Caco-2 (cell line): ENCODE data around the gene FBXW2. TPM values are rescaled to one million over a fixed set of nuclear protein-coding genes. Genes with fewer than 3 reads are reported as not detected.

Experiments
- Bru-seq: library from RNA; stranded (reverse); fragments of 400-500 nt; gene quantifications from one replicate; lab custom pipeline; 2021; lab: Mats Ljungman, UMichigan
- BruChase-seq, 2 experiments: library from RNA; stranded (reverse); fragments of 400-500 nt; gene quantifications; one replicate each; lab custom pipeline; 2021; lab: Mats Ljungman, UMichigan
- BruUV-seq: library from RNA; stranded (reverse); fragments of 400-500 nt; replicated peaks from 2 replicates; lab custom pipeline; 2021; lab: Mats Ljungman, UMichigan
- CTCF ChIA-PET: fragments of 300-600 bp; sonication (Branson Sonifier 250); formaldehyde crosslinking; loops from one replicate; lab custom pipeline; 2022; ENCODE audit warnings: antibody characterized with exemption; lab: Charles Lee
- POLR2A ChIA-PET: fragments of 300-600 bp; sonication (Branson Sonifier 250); formaldehyde crosslinking; loops from one replicate; lab custom pipeline; 2022; ENCODE audit warnings: antibody characterized with exemption; lab: Charles Lee
- DNase-seq, 2 experiments: peaks; one replicate each; pipeline versions ENCODE4 v3.0.0 to v3.0.0-alpha.2; 2020 to 2022
- H3K27me3 ChIP-seq: replicated peaks from 2 replicates; pipeline ENCODE4 v1.6.0; 2011; ENCODE audit warnings: low read length; ENCODE audit not compliant: control insufficient read depth, insufficient read depth
- H3K36me3 ChIP-seq: 2 replicates; pipeline ENCODE4 v1.5.1; 2011; ENCODE audit warnings: low read length; ENCODE audit not compliant: control insufficient read depth, insufficient read depth
- H3K4me1 ChIP-seq: fragments of 250-450 bp; sonication (Bioruptor Pico); 2 replicates; pipeline ENCODE4 v1.5.1; 2020; ENCODE audit warnings: mild to moderate bottlenecking
- H3K4me3 ChIP-seq: 2 replicates; pipeline ENCODE4 v1.5.1; 2011; ENCODE audit warnings: low read depth, mild to moderate bottlenecking, control low read depth, low read length
- H3K9me3 ChIP-seq: fragments of 250-450 bp; sonication (Bioruptor Pico); 2 replicates; pipeline ENCODE4 v1.5.1; 2020; ENCODE audit warnings: mild to moderate bottlenecking, moderate library complexity
- H3K27ac Mint-ChIP-seq: one replicate; pipeline ENCODE4 v1.8.0; 2022; ENCODE audit warnings: mixed read lengths; ENCODE audit not compliant: unreplicated experiment
- H3K27me3 Mint-ChIP-seq: one replicate; pipeline ENCODE4 v1.8.0; 2022; ENCODE audit warnings: mixed read lengths; ENCODE audit not compliant: insufficient read depth, unreplicated experiment
- H3K36me3 Mint-ChIP-seq: one replicate; pipeline ENCODE4 v1.8.0; 2022; ENCODE audit warnings: mild to moderate bottlenecking, mixed read lengths; ENCODE audit not compliant: insufficient read depth, unreplicated experiment
- H3K4me1 Mint-ChIP-seq: one replicate; pipeline ENCODE4 v1.8.0; 2022; ENCODE audit warnings: low read depth, mixed read lengths; ENCODE audit not compliant: unreplicated experiment
- H3K4me3 Mint-ChIP-seq: one replicate; pipeline ENCODE4 v1.8.0; 2022; ENCODE audit warnings: mild to moderate bottlenecking, moderate library complexity, mixed read lengths; ENCODE audit not compliant: unreplicated experiment
- H3K9me3 Mint-ChIP-seq: one replicate; pipeline ENCODE4 v1.8.0; 2022; ENCODE audit warnings: mixed read lengths; ENCODE audit not compliant: unreplicated experiment
- CTCF ChIP-seq, 2 experiments: fragments of 200-600 bp in 1 of 2; IDR thresholded peaks; 1 replicate in 1 of 2; 2 replicates in 1 of 2; pipeline versions ENCODE4 v1.5.1 to v1.8.0; 2011 to 2022; ENCODE audit warnings: antibody characterized with exemption in 1 of 2, control low read depth in 1 of 2, inconsistent platforms in 1 of 2, low read depth in 1 of 2, low read length in 1 of 2, mild to moderate bottlenecking in 1 of 2, moderate library complexity in 1 of 2; ENCODE audit not compliant: insufficient read depth in 1 of 2, severe bottlenecking in 1 of 2, unreplicated experiment in 1 of 2
- intact Hi-C: fragments of 100-400 bp; cut with micrococcal nuclease; formaldehyde crosslinking; loops from one replicate; pipeline ENCODE4 v1.10.0; 2022; ENCODE audit not compliant: unreplicated experiment
- long read RNA-seq: library from polyadenylated mRNA; stranded (forward); transcript quantifications from one replicate; pipeline ENCODE4 v2.0.0, GENCODE V29; 2022
- total RNA-seq: library from RNA; stranded (reverse); gene quantifications from 2 replicates; pipeline ENCODE4 v1.2.3, GENCODE V29; 2022

FBXW2 gene
- total RNA-seq, result 72.7 and 74.3 TPM in 2 replicates
- Bru-seq, nascent RNA, result percentile 93 among the genes with signal in this experiment
- BruChase-seq, experiment 1, labeled RNA remaining after a 2-hour chase, result percentile 97 among the genes with signal in this experiment
- BruChase-seq, experiment 2, labeled RNA remaining after a 6-hour chase, result percentile 96 among the genes with signal in this experiment
- long read RNA-seq, full-length matches to known transcripts, result 1 of 34 reads
- long read RNA-seq, partial matches to known transcripts, result 1 of 34 reads
- long read RNA-seq, other reads (novel, unspliced or antisense), result 32 of 34 reads

- Mint-ChIP-seq H3K27ac (peak within 1 kb of the TSS; percentile 90), H3K9me3 (no peaks in the 10 kb centered on the region), H3K36me3 (peaks cover 37% of the 10 kb centered on the region), H3K27me3 (no peaks in the 10 kb centered on the region), H3K4me1 (peaks cover 9% of the 10 kb centered on the region), H3K4me3 (peak within 1 kb of the TSS; percentile 86)
- no peaks in the 10 kb centered on the region for H3K9me3 ChIP-seq
- TF ChIP-seq CTCF (IDR thresholded peaks at IDR 0.05; ENCODE audit: insufficient read depth in 1 of 2, low read depth in 1 of 2, low read length in 1 of 2, severe bottlenecking in 1 of 2, unreplicated experiment in 1 of 2), result no peak
- no TSS peak for BruUV-seq
- H3K27me3 ChIP-seq, result no peaks in the 10 kb centered on the region
- DNase-seq, result peak; percentile 94
- POLR2A ChIA-PET, result interaction anchor here (0.6 to 1.7 kb wide), 8 partner anchors 8 to 80 kb away, joined by 3 to 11 read pairs (median 4); partner anchors contain the start of gene PSMD5
- CTCF ChIA-PET, result interaction anchor here (1.0 kb wide), 1 partner anchor 192 kb away, joined by 3 read pairs; no protein-coding TSS in a partner anchor
- H3K4me1 ChIP-seq, result peaks cover 10% of the 10 kb centered on the region
- H3K4me3 ChIP-seq, result peak within 1 kb of the TSS; percentile 58
- H3K36me3 ChIP-seq, result no peaks in the 10 kb centered on the region
- intact Hi-C loops, result loop anchor here (1.0 to 5.0 kb wide), 3 partner anchors 24 to 50 kb away; no protein-coding TSS in a partner anchor
These were observed at the start of gene FBXW2 for GRCh38 chr9:120792898-120793765. Gene FBXW2 (minus strand): TSS chr9:120793416. CDS start chr9:120788258, 5,158 bp downstream.

GRCh38 chr9:120841930-120842684 is 48.9 kb upstream of the FBXW2 start:
- H3K27me3 Mint-ChIP-seq, result no peaks in the 10 kb centered on the region
- ChIA-PET POLR2A (interaction anchor here (1.0 kb wide), 1 partner anchor 49 kb away, joined by 4 read pairs; the partner anchor contains the start of gene FBXW2), CTCF (no interaction called here)
- H3K36me3 Mint-ChIP-seq, result peaks cover 31% of the 10 kb centered on the region
- H3K4me3 Mint-ChIP-seq, result peak overlapping the region; percentile 100
- H3K9me3 Mint-ChIP-seq, result no peaks in the 10 kb centered on the region
- DNase-seq, result no peak
- H3K27me3 ChIP-seq, result no peaks in the 10 kb centered on the region
- TSS peak; percentile 58 for BruUV-seq
- TF ChIP-seq CTCF (IDR thresholded peaks at IDR 0.05; ENCODE audit: insufficient read depth in 1 of 2, low read depth in 1 of 2, low read length in 1 of 2, severe bottlenecking in 1 of 2, unreplicated experiment in 1 of 2), result no peak
- no peaks in the 10 kb centered on the region for H3K9me3 ChIP-seq
- H3K4me1 Mint-ChIP-seq, result peaks cover 24% of the 10 kb centered on the region
- peaks cover 20% of the 10 kb centered on the region for H3K4me1 ChIP-seq
- H3K4me3 ChIP-seq, result peak overlapping the region; percentile 89
- H3K27ac Mint-ChIP-seq, result peak overlapping the region; percentile 100
- H3K36me3 ChIP-seq, result no peaks in the 10 kb centered on the region
- intact Hi-C loops, result loop anchor here (2.0 kb wide), 3 partner anchors 41 to 95 kb away; no protein-coding TSS in a partner anchor
